ENCODE measurements around the gene ZFPM1. TPM values are rescaled to one million over a fixed set of nuclear protein-coding genes. Genes with fewer than 3 reads are reported as not detected.
A peak's percentile ranks its signal among the peaks of the same experiment; 100 is the strongest.

ZFPM1 gene
- total RNA-seq, 1 donor from 2014 or later, result 5.7 TPM

DNA sequence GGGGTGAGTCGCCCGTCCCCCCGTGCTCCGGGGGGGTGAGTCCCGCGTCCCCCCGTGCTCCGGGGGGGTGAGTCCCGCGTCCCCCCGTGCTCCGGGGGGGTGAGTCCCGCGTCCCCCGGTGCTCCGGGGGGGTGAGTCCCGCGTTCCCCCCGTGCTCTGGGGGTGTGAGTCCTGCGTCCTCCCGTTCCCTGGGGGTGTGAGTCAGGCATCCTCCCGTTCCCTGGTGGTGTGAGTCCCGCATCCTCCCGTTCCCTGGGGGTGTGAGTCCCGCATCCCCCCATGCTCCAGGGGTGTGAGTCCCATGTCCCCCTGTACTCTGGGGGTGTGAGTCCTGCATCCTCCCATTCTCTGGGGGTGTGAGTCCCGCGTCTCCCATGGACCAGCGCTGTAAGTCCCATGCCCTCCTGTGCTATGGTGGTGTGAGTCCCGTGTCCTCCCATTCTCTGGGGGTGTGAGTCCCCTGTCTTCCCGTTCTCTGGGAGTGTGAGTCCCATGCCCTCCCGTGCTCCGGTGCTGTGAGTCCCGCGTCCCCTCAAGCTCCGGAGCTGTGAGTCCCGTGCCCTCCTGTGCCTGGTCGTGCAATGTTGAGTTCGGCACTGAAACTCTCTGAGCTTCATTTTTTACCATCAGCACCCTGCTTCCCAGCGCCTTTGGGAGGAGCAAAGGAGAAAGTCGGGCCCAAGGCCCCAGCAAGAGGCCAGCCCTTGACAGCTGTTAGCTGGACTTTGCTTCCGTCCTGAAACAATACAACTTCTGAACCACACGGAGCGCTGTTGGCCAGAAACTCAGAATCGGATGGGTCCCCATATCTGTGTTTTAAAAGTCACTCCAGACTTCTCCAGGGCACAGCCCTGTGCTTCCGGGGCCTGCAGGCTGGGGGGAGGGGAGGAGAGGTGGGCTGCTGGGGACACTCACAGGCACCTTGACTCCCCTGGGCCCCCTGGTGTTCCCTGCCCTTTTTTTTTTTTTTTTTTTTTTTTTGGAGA lies 105.7 kb downstream of the ZFPM1 start:
- Histone ChIP-seq H3K36me3 (no peaks in the 10 kb centered on the region), H3K27me3 (ENCODE audit: low read depth) (peaks cover 53% of the 10 kb centered on the region), H3K4me1 (peaks cover 12% of the 10 kb centered on the region), H3K4me3 (no peak overlapping the region), H3K9me3 (replicated peaks) (no peaks in the 10 kb centered on the region), H3K27ac (replicated peaks) (no peak overlapping the region)
- intact Hi-C loops (cut with micrococcal nuclease), result no loop called here
- TF ChIP-seq, protein P1, sequence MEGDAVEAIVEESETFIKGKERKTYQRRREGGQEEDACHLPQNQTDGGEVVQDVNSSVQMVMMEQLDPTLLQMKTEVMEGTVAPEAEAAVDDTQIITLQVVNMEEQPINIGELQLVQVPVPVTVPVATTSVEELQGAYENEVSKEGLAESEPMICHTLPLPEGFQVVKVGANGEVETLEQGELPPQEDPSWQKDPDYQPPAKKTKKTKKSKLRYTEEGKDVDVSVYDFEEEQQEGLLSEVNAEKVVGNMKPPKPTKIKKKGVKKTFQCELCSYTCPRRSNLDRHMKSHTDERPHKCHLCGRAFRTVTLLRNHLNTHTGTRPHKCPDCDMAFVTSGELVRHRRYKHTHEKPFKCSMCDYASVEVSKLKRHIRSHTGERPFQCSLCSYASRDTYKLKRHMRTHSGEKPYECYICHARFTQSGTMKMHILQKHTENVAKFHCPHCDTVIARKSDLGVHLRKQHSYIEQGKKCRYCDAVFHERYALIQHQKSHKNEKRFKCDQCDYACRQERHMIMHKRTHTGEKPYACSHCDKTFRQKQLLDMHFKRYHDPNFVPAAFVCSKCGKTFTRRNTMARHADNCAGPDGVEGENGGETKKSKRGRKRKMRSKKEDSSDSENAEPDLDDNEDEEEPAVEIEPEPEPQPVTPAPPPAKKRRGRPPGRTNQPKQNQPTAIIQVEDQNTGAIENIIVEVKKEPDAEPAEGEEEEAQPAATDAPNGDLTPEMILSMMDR (IDR thresholded peaks at IDR 0.05; ENCODE audit: borderline replicate concordance), result peak; percentile 69
- DNase-seq, result peak; percentile 83

DNA sequence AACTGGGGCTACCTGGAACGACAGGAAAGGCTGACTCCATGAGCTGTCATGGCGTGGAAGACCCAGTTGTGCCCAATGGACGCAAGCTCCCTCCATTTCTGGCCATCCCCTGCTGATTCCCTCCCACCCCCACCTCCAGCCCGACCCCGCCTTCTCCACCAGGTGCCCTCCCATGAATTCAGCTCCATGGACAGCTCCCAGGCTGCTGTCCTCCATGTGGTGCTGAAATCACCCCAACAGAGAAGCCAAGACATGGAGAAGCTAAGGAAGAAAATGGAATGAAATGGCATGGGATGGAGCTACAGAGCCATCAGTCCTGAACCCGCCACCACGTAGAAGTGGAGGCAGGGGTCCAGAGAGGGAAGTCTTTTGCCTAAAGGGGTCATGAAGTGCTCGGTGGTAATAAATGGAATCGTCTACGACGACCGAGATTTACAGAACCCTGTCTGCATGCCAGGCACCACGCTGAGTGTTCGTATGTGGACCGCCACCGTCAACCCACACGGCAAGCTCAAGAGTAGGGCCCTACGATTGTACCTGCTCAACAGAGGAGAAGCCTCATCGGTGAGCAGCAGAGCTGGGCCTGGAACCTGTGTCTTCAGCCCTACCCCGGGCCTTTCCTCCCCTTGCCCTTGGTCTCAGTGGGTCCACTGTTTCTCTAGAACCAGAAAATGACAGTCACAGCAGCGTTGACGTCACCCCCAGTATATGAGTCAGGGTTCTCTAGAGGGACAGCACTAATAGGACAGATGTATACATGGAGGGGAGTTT lies 107.8 kb downstream of the ZFPM1 start:
- DNase-seq, result no peak
- Histone ChIP-seq H3K9me3 (replicated peaks) (no peaks in the 10 kb centered on the region), H3K27ac (replicated peaks) (no peak overlapping the region), H3K27me3 (ENCODE audit: low read depth) (peaks cover 31% of the 10 kb centered on the region), H3K36me3 (no peaks in the 10 kb centered on the region), H3K4me1 (peaks cover 12% of the 10 kb centered on the region), H3K4me3 (no peak overlapping the region)
- intact Hi-C loops (cut with micrococcal nuclease), result loop anchor here (10.0 kb wide), 1 partner anchor 116 kb away; no protein-coding TSS in a partner anchor
- TF ChIP-seq, protein P1 (IDR thresholded peaks at IDR 0.05; ENCODE audit: borderline replicate concordance), result no peak

DNA sequence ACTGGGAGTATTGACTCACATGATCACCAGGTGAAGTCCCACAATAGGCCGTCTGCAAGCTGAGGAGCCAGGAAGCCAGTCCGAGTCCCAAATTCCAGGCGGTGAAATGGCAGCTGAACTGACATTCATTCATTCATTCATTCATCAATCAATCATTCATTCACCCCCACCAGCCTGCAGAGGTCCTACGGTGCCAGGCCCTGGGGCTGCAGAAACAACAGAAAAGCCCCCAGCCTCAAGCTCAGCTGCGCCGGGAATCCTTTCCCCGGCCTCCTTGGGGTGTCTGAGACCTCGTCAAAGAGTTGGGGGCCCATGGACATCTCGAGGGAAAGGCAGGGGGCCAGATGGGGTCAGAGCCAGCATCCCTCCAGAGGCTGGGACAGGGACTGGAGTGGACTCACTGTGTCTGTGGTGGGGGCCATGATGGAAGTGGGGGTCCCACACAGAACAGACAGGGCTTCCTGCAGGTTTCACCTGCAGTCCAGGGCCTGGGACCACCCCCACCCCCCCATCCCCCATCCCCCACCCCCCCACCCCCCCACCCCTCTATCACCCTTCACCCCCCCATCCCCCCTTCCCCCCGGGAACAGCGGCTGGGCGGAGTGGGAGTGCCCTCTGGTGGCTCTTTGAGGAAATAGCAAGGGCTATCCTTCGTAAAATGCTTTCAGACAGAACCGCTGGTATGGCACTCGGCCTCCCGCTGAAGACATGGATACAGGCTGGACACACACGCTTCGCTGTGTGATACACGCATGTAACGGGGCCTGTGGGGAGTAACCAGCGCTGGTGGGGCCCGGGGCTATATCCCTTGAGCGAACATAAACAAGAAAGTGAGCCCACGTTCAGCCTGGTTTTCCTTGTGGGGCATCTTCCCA lies 108.6 kb downstream of the ZFPM1 start:
- H3K9me3 ChIP-seq (replicated peaks), result no peaks in the 10 kb centered on the region
- TF ChIP-seq, protein P1 (IDR thresholded peaks at IDR 0.05; ENCODE audit: borderline replicate concordance), result peak; percentile 70
- H3K4me1 ChIP-seq, result peaks cover 12% of the 10 kb centered on the region
- DNase-seq, result no peak
- peak overlapping the region; percentile 32 for H3K4me3 ChIP-seq
- H3K27ac ChIP-seq (replicated peaks), result no peak overlapping the region
- intact Hi-C loops (cut with micrococcal nuclease), result loop anchor here (10.0 kb wide), 1 partner anchor 117 kb away; no protein-coding TSS in a partner anchor
- H3K27me3 ChIP-seq (ENCODE audit: low read depth), result peaks cover 23% of the 10 kb centered on the region
- H3K36me3 ChIP-seq, result no peaks in the 10 kb centered on the region

DNA sequence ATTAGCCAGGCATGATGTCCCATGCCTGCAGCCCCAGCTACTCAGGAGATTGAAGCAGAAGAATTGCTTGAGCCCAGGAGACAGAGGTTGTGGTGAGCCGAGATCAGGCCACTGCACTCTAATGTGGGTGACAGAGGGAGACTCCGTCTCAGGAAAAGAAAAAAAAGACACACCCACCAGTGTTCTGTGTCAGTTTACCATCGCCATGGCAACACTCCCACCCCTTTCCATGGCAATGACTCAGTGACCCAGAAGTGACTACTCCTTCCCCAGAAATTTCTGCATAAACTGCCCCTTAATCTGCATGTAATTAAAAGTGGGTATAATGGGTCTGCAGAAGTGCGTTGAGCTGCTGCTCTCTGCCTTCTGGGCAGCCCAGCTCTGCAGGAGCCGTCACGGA lies 113.1 kb downstream of the ZFPM1 start:
- H3K36me3 ChIP-seq, result no peaks in the 10 kb centered on the region
- H3K4me3 ChIP-seq, result no peak overlapping the region
- no peaks in the 10 kb centered on the region for H3K9me3 ChIP-seq (replicated peaks)
- H3K27ac ChIP-seq (replicated peaks), result no peak overlapping the region
- intact Hi-C loops (cut with micrococcal nuclease), result loop anchor here (10.0 kb wide), 1 partner anchor 121 kb away; no protein-coding TSS in a partner anchor
- DNase-seq, result no peak
- no peaks in the 10 kb centered on the region for H3K27me3 ChIP-seq (ENCODE audit: low read depth)
- peaks cover 20% of the 10 kb centered on the region for H3K4me1 ChIP-seq
- TF ChIP-seq, protein P1 (IDR thresholded peaks at IDR 0.05; ENCODE audit: borderline replicate concordance), result no peak
